Panc1 (cell line): ENCODE results near the gene SNTA1. TPM values are rescaled to one million over a fixed set of nuclear protein-coding genes. Genes with fewer than 3 reads are reported as not detected.

Experiments used
- ATAC-seq: fragments of 200-7000 bp; cut with Tn5 transposase; 2 replicates; pipeline ENCODE4 v1.9.1; 2020; ENCODE audit warnings: mild to moderate bottlenecking, moderate library complexity
- BruUV-seq: library from RNA; stranded (reverse); fragments of 400-500 nt; replicated peaks from 2 replicates; lab custom pipeline; 2021; lab: Mats Ljungman, UMichigan
- CTCF ChIA-PET: fragments of 300-600 bp; sonication (Branson Sonifier 250); formaldehyde crosslinking; loops from one replicate; lab custom pipeline; 2022; ENCODE audit warnings: antibody characterized with exemption; lab: Charles Lee
- POLR2A ChIA-PET: fragments of 300-600 bp; sonication (Branson Sonifier 250); formaldehyde crosslinking; loops from one replicate; lab custom pipeline; 2022; ENCODE audit warnings: antibody characterized with exemption; lab: Charles Lee
- DNase-seq: peaks from one replicate; pipeline ENCODE4 v3.0.0-alpha.2; 2010; ENCODE audit warnings: low read depth, low spot score
- H3K27ac ChIP-seq: 2 replicates; pipeline ENCODE4 v1.5.1; 2011; ENCODE audit warnings: mild to moderate bottlenecking, low read length, inconsistent platforms
- H3K27me3 ChIP-seq: fragments of 200-500 bp; sonication (Bioruptor generic); 2 replicates; pipeline ENCODE4 v1.6.0; 2014; ENCODE audit warnings: low read length, inconsistent platforms; ENCODE audit not compliant: control insufficient read depth, insufficient read depth
- H3K36me3 ChIP-seq: fragments of 200-500 bp; sonication (Bioruptor generic); 2 replicates; pipeline ENCODE4 v1.5.1; 2014; ENCODE audit warnings: inconsistent platforms, mild to moderate bottlenecking, low read length, moderate library complexity; ENCODE audit not compliant: control insufficient read depth, insufficient read depth
- H3K4me1 ChIP-seq: 2 replicates; pipeline ENCODE4 v1.5.1; 2011; ENCODE audit warnings: inconsistent platforms, mild to moderate bottlenecking, low read length, moderate library complexity; ENCODE audit not compliant: control insufficient read depth, insufficient read depth
- H3K4me3 ChIP-seq, 2 experiments: 2 replicates each; pipeline ENCODE4 v1.5.1; 2011 to 2012; ENCODE audit warnings: low read depth in 2 of 2, low read length in 2 of 2, mild to moderate bottlenecking in 2 of 2, inconsistent platforms in 1 of 2, moderate library complexity in 1 of 2
- H3K9me3 ChIP-seq: fragments of 200-500 bp; sonication (Bioruptor generic); 2 replicates; pipeline ENCODE4 v1.5.1; 2014; ENCODE audit warnings: low read depth, mild to moderate bottlenecking, inconsistent platforms, low read length, moderate library complexity; ENCODE audit not compliant: control insufficient read depth, insufficient read depth
- POLR2AphosphoS5 ChIP-seq: IDR thresholded peaks from 2 replicates; pipeline ENCODE4 v1.6.1; 2012; ENCODE audit warnings: mild to moderate bottlenecking, low read depth, low read length, moderate library complexity
- SIN3A ChIP-seq: IDR thresholded peaks from 2 replicates; pipeline ENCODE4 v1.6.1; 2012; ENCODE audit warnings: low read depth, mild to moderate bottlenecking, low read length, moderate library complexity, borderline replicate concordance; ENCODE audit not compliant: insufficient read depth
- TCF7L2 ChIP-seq: IDR thresholded peaks from 2 replicates; pipeline ENCODE4 v1.6.1; 2011; ENCODE audit warnings: mild to moderate bottlenecking, low read depth, low read length, inconsistent platforms
- in situ Hi-C: cut with HindIII; loops from 2 replicates; pipeline ENCODE4 v1.10.0; 2016; ENCODE audit warnings: low sequenced_read_pairs, low pct_unique_long_range_greater_than_20kb
- intact Hi-C: fragments of 100-400 bp; cut with micrococcal nuclease; formaldehyde crosslinking; loops from one replicate; pipeline ENCODE4 v1.10.0; 2022; ENCODE audit not compliant: unreplicated experiment
- total RNA-seq: library from RNA; stranded (reverse); gene quantifications from one replicate; pipeline ENCODE4 v1.2.1, GENCODE V29; 2021; ENCODE audit not compliant: unreplicated experiment
- TF ChIP-seq, protein P1 (sequence below), 2 experiments: IDR thresholded peaks; 2 replicates each; pipeline ENCODE4 v1.6.1; 2011 to 2012; ENCODE audit warnings: low read depth in 2 of 2, control low read depth in 1 of 2, low read length in 1 of 2, mild to moderate bottlenecking in 1 of 2, moderate library complexity in 1 of 2; ENCODE audit not compliant: insufficient read depth in 1 of 2
- TF ChIP-seq, protein P2 (sequence below): fragments of 450-650 bp; IDR thresholded peaks from 2 replicates; pipeline ENCODE4 v1.5.1; 2017; ENCODE audit warnings: mild to moderate bottlenecking

The SNTA1 gene
- total RNA-seq, 1 experiment from 2014 or later = 12.0 TPM

DNA sequence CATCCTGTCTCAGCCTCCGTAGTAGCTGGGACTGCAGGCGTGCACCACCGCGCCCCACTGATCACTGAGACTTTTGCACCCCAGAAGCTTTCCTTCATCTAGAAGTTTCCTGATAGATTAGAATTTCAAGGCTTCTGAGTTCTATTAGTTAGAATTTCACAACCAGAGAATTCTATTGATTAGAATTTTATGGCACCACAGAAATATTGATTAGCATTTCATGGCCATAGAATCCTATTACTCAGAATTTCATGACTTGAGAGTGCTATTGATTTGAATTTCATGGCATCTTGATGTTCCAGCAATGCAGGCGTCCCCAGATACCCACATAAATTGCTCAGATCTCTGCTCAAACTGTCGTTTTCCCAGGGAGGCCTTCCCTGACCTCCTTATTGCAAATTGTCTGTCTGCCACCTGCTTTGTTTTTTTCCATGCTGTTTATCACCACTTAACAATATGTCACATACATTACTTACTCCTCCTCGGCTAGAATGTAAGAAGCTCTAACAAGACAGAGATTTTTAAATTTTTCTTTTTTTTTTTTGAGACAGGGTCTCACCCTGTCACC, 29.4 kb upstream of the SNTA1 start:
- Histone ChIP-seq H3K4me1 (no peaks in the 10 kb centered on the region), H3K36me3 (no peaks in the 10 kb centered on the region), H3K4me3 (no peak overlapping the region), H3K27ac (no peak overlapping the region), H3K27me3 (no peaks in the 10 kb centered on the region), H3K9me3 (no peaks in the 10 kb centered on the region)
- ATAC-seq (no peak), DNase-seq (no peak)
- TF ChIP-seq TCF7L2 (no peak), SIN3A (no peak), POLR2AphosphoS5 (no peak)
- TF ChIP-seq, protein P1, sequence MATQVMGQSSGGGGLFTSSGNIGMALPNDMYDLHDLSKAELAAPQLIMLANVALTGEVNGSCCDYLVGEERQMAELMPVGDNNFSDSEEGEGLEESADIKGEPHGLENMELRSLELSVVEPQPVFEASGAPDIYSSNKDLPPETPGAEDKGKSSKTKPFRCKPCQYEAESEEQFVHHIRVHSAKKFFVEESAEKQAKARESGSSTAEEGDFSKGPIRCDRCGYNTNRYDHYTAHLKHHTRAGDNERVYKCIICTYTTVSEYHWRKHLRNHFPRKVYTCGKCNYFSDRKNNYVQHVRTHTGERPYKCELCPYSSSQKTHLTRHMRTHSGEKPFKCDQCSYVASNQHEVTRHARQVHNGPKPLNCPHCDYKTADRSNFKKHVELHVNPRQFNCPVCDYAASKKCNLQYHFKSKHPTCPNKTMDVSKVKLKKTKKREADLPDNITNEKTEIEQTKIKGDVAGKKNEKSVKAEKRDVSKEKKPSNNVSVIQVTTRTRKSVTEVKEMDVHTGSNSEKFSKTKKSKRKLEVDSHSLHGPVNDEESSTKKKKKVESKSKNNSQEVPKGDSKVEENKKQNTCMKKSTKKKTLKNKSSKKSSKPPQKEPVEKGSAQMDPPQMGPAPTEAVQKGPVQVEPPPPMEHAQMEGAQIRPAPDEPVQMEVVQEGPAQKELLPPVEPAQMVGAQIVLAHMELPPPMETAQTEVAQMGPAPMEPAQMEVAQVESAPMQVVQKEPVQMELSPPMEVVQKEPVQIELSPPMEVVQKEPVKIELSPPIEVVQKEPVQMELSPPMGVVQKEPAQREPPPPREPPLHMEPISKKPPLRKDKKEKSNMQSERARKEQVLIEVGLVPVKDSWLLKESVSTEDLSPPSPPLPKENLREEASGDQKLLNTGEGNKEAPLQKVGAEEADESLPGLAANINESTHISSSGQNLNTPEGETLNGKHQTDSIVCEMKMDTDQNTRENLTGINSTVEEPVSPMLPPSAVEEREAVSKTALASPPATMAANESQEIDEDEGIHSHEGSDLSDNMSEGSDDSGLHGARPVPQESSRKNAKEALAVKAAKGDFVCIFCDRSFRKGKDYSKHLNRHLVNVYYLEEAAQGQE (IDR thresholded peaks at IDR 0.05; ENCODE audit: insufficient read depth in 1 of 2, low read depth in 2 of 2, low read length in 1 of 2) = no peak
- TF ChIP-seq, protein P2, sequence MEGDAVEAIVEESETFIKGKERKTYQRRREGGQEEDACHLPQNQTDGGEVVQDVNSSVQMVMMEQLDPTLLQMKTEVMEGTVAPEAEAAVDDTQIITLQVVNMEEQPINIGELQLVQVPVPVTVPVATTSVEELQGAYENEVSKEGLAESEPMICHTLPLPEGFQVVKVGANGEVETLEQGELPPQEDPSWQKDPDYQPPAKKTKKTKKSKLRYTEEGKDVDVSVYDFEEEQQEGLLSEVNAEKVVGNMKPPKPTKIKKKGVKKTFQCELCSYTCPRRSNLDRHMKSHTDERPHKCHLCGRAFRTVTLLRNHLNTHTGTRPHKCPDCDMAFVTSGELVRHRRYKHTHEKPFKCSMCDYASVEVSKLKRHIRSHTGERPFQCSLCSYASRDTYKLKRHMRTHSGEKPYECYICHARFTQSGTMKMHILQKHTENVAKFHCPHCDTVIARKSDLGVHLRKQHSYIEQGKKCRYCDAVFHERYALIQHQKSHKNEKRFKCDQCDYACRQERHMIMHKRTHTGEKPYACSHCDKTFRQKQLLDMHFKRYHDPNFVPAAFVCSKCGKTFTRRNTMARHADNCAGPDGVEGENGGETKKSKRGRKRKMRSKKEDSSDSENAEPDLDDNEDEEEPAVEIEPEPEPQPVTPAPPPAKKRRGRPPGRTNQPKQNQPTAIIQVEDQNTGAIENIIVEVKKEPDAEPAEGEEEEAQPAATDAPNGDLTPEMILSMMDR = no peak
- intact Hi-C loops = no loop called here
- no TSS peak for BruUV-seq
- CTCF ChIA-PET = interaction anchor here (0.6 kb wide), 3 partner anchors 52 to 594 kb away, joined by 3 to 8 read pairs (median 3); no protein-coding TSS in a partner anchor
- POLR2A ChIA-PET = interaction anchor here (1.2 kb wide), 1 partner anchor 17 kb away, joined by 5 read pairs; the partner anchor contains the start of gene CBFA2T2
- in situ Hi-C loops = no loop called here

DNA sequence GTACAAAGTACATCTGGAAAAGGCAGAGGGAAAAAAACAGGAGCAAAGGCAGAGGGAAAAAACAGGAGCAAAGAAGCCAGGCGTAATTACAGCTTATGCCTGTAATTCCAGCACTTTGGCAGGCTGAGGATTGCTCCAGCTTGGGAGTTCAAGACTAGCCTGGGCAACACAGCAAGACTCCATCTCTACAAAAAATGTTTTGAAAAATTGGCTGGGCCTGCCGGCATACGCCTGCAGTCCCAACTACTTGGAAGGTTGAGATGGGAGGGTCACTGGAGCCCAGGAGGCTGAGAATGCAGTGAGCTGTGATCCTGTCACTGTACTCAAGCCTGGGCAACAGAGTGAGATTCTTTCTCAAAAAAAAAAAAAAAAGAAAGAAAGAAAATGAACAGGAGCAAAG, 27.3 kb upstream of the SNTA1 start:
- CTCF ChIA-PET = no interaction called here
- in situ Hi-C loops = no loop called here

More for the DNA sequence above, 27.3 kb upstream of the SNTA1 start:
- Histone ChIP-seq H3K4me3 (no peak overlapping the region), H3K27me3 (no peaks in the 10 kb centered on the region), H3K4me1 (no peaks in the 10 kb centered on the region), H3K9me3 (no peaks in the 10 kb centered on the region), H3K27ac (no peak overlapping the region), H3K36me3 (no peaks in the 10 kb centered on the region)
- DNase-seq (no peak), ATAC-seq (no peak)
- intact Hi-C loops = no loop called here
- TF ChIP-seq POLR2AphosphoS5 = no peak
- TF ChIP-seq SIN3A = no peak
- TF ChIP-seq, protein P2 = no peak
- no peak for TF ChIP-seq TCF7L2
- TF ChIP-seq, protein P1 (IDR thresholded peaks at IDR 0.05; ENCODE audit: insufficient read depth in 1 of 2, low read depth in 2 of 2, low read length in 1 of 2) = no peak
- POLR2A ChIA-PET = no interaction called here
- no TSS peak for BruUV-seq
